HepG2 (cell line): Measurements from ENCODE around the gene TESPA1. TPM values are rescaled to one million over a fixed set of nuclear protein-coding genes. Genes with fewer than 3 reads are reported as not detected.

Source experiments
- polyA plus RNA-seq, 8 experiments: library from polyadenylated mRNA; depleted of rRNA in 3 of 8; stranded (reverse) in 7 of 8; unstranded in 1 of 8; fragments of >200 nt; fragmentation: Illumina TruSeq in 4 of 8; extraction: Trizol in 4 of 8; gene quantifications; 2 replicates each; pipeline versions ENCODE4 v1.2.1 to v1.2.3, GENCODE V29; 2011 to 2016; ENCODE audit warnings: low read depth in 4 of 8, missing spikeins in 1 of 8, mixed read lengths in 1 of 8; ENCODE audit not compliant: insufficient read depth in 1 of 8
- total RNA-seq, 5 experiments: library from RNA; depleted of rRNA; stranded (reverse); fragments of >200 nt; fragmentation: Illumina TruSeq; extraction: Trizol; gene quantifications; 2 replicates each; pipeline ENCODE4 v1.2.3, GENCODE V29; 2016; ENCODE audit warnings: low read depth in 1 of 5

The TESPA1 gene
- total and polyA plus RNA-seq, 2 of the 13 experiments (the other 11 are each of a cell fraction or from before 2014, with no cell fraction given) = not detected

Other genes with a start within 250 kb of the TESPA1 start
- gene MUCL1, start 130.2 kb downstream of the TESPA1 start, total RNA-seq (2016; rRNA removed; fragmentation: Illumina TruSeq; extraction: Trizol) = not detected in 2 replicates
- gene MUCL1, start 130.2 kb downstream of the TESPA1 start, polyA plus RNA-seq (2011; rRNA removed) = not detected in 2 replicates
- not detected in 2 replicates for gene NEUROD4, start 35.2 kb upstream of the TESPA1 start, total RNA-seq (2016; rRNA removed; fragmentation: Illumina TruSeq; extraction: Trizol)
- gene NEUROD4, start 35.2 kb upstream of the TESPA1 start, polyA plus RNA-seq (2011; rRNA removed) = not detected in 2 replicates
- gene OR9K2, start 141.6 kb upstream of the TESPA1 start, total RNA-seq (2016; rRNA removed; fragmentation: Illumina TruSeq; extraction: Trizol) = not detected in 2 replicates
- gene OR9K2, start 141.6 kb upstream of the TESPA1 start, polyA plus RNA-seq (2011; rRNA removed) = not detected in 2 replicates
- gene OR10A7, start 236.3 kb upstream of the TESPA1 start, total RNA-seq (2016; rRNA removed; fragmentation: Illumina TruSeq; extraction: Trizol) = not detected in 2 replicates
- not detected in 2 replicates for gene OR10A7, start 236.3 kb upstream of the TESPA1 start, polyA plus RNA-seq (2011; rRNA removed)